ENCODE measurements around the gene MACROD2. TPM values are rescaled to one million over a fixed set of nuclear protein-coding genes. Genes with fewer than 3 reads are reported as not detected.

Gene MACROD2
- total RNA-seq, 4 donors from 2014 or later = 2.1 to 28.1 (median 12.6) TPM

GRCh38 chr20:14918976-14919375, 923.7 kb downstream of the MACROD2 start:
- no peak for DNase-seq
- H3K27ac ChIP-seq = peak overlapping the region in 1 of 2 donors; percentile 33

GRCh38 chr20:14919501-14920081, 924.3 kb downstream of the MACROD2 start:
- Histone ChIP-seq H3K4me1 (no peaks in the 10 kb centered on the region), H3K27ac (peak overlapping the region in 1 of 2 donors; percentile 33), H3K36me3 (no peaks in the 10 kb centered on the region), H3K27me3 (no peaks in the 10 kb centered on the region), H3K9me3 (no peaks in the 10 kb centered on the region), H3K4me3 (no peak overlapping the region)
- no peak for DNase-seq
- no peak for TF ChIP-seq POLR2A (IDR thresholded peaks at IDR 0.05)
- TF ChIP-seq CTCF (IDR thresholded peaks at IDR 0.05) = no peak
- intact Hi-C loops (cut with DNase I; ENCODE audit: low total_unique reads) = no loop called here

More at GRCh38 chr20:14918976-14919375, 923.7 kb downstream of the MACROD2 start:
- H3K27me3 ChIP-seq = no peaks in the 10 kb centered on the region
- intact Hi-C loops (cut with DNase I; ENCODE audit: low total_unique reads) = no loop called here
- H3K36me3 ChIP-seq = no peaks in the 10 kb centered on the region
- no peaks in the 10 kb centered on the region for H3K9me3 ChIP-seq
- no peaks in the 10 kb centered on the region for H3K4me1 ChIP-seq
- H3K4me3 ChIP-seq = no peak overlapping the region
- no peak for TF ChIP-seq CTCF (IDR thresholded peaks at IDR 0.05)
- TF ChIP-seq POLR2A (IDR thresholded peaks at IDR 0.05) = no peak

DNA sequence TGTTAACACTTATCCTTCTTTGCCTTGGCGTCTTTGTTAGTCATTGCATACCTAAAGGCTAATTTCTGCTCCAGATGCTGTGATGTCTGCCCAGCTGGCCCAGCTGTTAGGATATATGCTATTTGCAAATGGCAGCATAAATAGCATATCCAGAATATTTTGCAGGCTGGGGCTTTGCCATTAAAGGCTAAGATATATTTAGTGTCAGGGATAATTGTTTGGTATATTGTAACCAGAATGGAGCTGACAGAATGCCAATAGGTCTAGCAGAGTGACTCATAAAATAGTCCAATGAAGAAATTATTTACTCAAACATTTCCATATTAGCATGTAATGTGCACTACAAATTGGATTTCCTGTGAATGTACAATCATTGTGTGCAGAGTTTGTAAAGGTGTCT, 926.2 kb downstream of the MACROD2 start:
- Histone ChIP-seq H3K4me3 (no peak overlapping the region), H3K27me3 (no peaks in the 10 kb centered on the region), H3K9me3 (no peaks in the 10 kb centered on the region), H3K36me3 (no peaks in the 10 kb centered on the region), H3K27ac (no peak overlapping the region), H3K4me1 (no peaks in the 10 kb centered on the region)
- intact Hi-C loops (cut with DNase I; ENCODE audit: low total_unique reads) = no loop called here
- DNase-seq = no peak
- TF ChIP-seq CTCF (IDR thresholded peaks at IDR 0.05) (no peak), POLR2A (IDR thresholded peaks at IDR 0.05) (no peak)

- Histone ChIP-seq H3K36me3 (no peaks in the 10 kb centered on the region), H3K27ac (no peak overlapping the region), H3K4me1 (no peaks in the 10 kb centered on the region), H3K27me3 (no peaks in the 10 kb centered on the region), H3K4me3 (no peak overlapping the region), H3K9me3 (no peaks in the 10 kb centered on the region)
- intact Hi-C loops (cut with DNase I; ENCODE audit: low total_unique reads) = no loop called here
- TF ChIP-seq POLR2A (IDR thresholded peaks at IDR 0.05) = no peak
- TF ChIP-seq CTCF (IDR thresholded peaks at IDR 0.05) = no peak
- no peak for DNase-seq
Observed at GRCh38 chr20:14922503-14923267, 927.4 kb downstream of the MACROD2 start.

DNA sequence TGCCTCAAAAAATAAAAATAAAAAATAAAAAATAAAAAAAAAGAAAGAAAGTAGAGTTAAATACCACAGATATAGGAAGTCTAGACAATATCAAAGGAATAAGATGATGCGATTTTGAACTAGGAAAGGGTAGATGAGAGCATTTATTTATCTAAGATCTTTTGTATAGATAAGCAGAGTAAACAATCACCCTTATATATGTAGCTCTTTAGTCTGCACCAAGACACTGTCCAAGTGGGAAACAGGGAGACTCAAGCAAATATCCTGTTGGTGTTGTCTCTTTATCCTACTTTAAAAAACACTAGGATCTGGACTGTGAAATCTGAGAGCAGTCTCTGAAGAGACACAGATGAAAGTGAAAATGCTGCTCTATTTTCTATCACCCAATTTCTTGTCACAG, 929.1 kb downstream of the MACROD2 start:
- no peak for DNase-seq
- intact Hi-C loops (cut with DNase I; ENCODE audit: low total_unique reads) = no loop called here
- TF ChIP-seq POLR2A (IDR thresholded peaks at IDR 0.05) = no peak
- TF ChIP-seq CTCF (IDR thresholded peaks at IDR 0.05) = no peak

More for the DNA sequence above, 929.1 kb downstream of the MACROD2 start:
- H3K36me3 ChIP-seq = no peaks in the 10 kb centered on the region
- H3K4me3 ChIP-seq = no peak overlapping the region
- H3K9me3 ChIP-seq = no peaks in the 10 kb centered on the region
- no peak overlapping the region for H3K27ac ChIP-seq
- H3K27me3 ChIP-seq = no peaks in the 10 kb centered on the region
- no peaks in the 10 kb centered on the region for H3K4me1 ChIP-seq

Data from uterus (tissue), 4 donors.